GM23248 (cell line): ENCODE data around the gene STX5.

Experiments used
- EZH2 ChIP-seq: fragments of 200-600 bp; sonication (generic); IDR thresholded peaks from 2 replicates; pipeline ENCODE4 v1.6.1; 2018; ENCODE audit warnings: antibody characterized with exemption, mild to moderate bottlenecking; ENCODE audit not compliant: insufficient read depth, poor library complexity, severe bottlenecking
- EZH2phosphoT487 ChIP-seq: fragments of 200-600 bp; sonication (generic); IDR thresholded peaks from 2 replicates; pipeline ENCODE4 v1.6.1; 2018; ENCODE audit warnings: antibody characterized with exemption, moderate library complexity, mild to moderate bottlenecking, low read depth; ENCODE audit not compliant: insufficient read depth

DNA sequence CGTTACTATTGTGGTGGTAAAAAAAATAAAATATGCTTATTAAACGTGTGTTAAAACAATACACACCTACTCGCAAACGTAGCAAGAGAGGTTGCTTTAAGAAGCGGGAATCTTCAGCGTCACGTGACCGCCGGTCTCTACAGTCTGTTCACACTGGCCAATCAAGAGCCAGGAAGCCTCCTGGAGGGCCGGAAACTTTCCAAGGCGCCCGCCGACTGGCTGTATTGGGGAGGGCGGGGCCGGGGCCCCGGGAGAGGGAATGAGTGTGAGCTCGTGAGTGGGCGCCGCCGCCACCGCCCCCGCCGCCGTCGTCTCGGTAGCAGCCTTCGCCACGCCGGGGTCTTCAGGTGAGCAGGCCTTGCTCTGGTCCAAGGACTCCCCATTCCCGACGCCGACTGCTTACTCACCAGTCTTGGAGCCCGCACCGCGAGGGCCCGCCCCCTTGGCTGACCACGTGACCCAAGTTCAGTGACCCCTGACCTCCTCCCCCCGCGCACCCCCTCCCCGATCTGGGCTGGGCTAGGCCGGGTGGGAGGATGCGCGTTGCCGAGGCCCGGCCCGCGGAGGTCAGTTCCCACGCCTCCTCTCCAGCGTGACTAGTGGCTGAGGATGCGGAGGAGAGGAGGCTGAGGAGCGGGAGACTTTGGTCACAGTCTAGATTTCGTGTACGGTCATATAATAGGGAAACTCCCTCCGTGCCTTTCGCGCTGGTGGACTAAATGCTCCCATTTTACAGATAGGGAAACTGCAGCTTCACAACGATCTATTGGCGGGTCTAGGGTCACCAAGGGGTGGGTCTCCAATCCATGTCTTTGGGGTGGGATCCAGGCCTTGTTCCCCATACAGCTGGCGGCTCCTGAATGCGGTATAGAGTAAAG lies 60.5 kb downstream of the STX5 start, which contains the start of gene TAF6L:
- TF ChIP-seq EZH2 (no peak), EZH2phosphoT487 (no peak)
